ENCODE results near the gene C1QA.

DNA sequence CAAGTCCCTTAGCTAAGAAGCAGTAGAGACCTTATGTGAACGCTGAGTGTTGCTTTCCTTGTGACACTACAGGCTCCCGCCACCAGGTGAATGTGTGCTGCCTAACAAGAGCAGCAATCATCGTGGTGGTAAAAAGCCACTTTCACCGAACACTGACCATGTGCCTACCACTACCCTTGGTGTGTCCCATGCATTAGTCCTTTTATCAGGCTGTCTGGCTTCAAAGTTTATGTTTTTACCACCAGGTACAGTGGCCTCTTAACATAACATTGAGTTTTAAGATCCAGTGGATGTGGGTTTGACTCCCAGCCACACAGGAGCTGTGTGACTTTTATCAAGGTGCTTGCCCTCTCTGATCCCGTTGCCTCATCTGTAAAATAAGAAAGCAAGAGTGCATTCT lies 18.3 kb downstream of the C1QA start:
- TF ChIP-seq, protein P1, sequence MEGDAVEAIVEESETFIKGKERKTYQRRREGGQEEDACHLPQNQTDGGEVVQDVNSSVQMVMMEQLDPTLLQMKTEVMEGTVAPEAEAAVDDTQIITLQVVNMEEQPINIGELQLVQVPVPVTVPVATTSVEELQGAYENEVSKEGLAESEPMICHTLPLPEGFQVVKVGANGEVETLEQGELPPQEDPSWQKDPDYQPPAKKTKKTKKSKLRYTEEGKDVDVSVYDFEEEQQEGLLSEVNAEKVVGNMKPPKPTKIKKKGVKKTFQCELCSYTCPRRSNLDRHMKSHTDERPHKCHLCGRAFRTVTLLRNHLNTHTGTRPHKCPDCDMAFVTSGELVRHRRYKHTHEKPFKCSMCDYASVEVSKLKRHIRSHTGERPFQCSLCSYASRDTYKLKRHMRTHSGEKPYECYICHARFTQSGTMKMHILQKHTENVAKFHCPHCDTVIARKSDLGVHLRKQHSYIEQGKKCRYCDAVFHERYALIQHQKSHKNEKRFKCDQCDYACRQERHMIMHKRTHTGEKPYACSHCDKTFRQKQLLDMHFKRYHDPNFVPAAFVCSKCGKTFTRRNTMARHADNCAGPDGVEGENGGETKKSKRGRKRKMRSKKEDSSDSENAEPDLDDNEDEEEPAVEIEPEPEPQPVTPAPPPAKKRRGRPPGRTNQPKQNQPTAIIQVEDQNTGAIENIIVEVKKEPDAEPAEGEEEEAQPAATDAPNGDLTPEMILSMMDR (IDR thresholded peaks at IDR 0.05; ENCODE audit: poor library complexity) = no peak
- TF ChIP-seq EZH2 (IDR thresholded peaks at IDR 0.05; ENCODE audit: borderline replicate concordance) (no peak), EZH2phosphoT487 (IDR thresholded peaks at IDR 0.05; ENCODE audit: low read depth, severe bottlenecking, unreplicated experiment) (no peak)
